Measurements from ENCODE around the gene LRRFIP1.

The LRRFIP1 gene

DNA sequence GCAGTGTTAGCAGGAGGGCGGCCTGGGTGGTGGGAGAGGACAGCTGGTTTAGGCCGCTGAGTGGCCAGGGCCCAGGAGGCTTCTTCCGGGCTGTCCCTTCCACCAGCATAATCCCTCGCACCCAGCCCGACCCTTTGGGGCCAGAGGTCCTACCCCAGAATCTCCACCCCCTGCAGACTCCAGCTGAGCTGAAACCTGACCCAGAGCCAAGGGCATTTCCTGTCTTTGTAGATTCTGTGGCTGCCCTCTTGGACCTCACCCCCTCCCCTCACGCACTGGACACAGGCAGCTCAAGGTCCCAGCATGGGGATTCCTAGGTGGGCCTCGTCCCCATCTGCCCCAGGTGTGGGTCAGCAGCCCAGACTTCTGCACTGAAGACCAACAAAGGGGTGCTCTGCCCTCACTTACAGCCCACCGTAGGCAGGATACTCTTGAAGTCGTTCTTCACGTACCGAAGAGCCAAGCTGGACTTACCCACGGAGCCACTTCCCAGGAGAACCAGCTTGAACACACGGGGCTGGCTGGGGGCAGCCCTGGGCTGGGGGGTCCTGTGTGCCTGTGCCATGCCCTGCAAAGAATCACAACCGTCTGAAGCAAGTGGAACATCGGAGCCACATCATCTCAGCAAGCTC lies 41.7 kb upstream of the LRRFIP1 start:
- DNase-seq (ENCODE audit: low read depth) = no peak
- H3K4me3 ChIP-seq (ENCODE audit: low read depth, low read length) = no peak overlapping the region
- TF ChIP-seq CTCF (conservative IDR thresholded peaks at IDR 0.05; ENCODE audit: low read depth, low read length) = no peak

- no peak for TF ChIP-seq CTCF (conservative IDR thresholded peaks at IDR 0.05; ENCODE audit: low read depth, low read length)
- DNase-seq (ENCODE audit: low read depth) = no peak
- H3K4me3 ChIP-seq (ENCODE audit: low read depth, low read length) = no peak overlapping the region
Measured at GRCh38 chr2:237588044-237588696, 39.2 kb upstream of the LRRFIP1 start.

DNA sequence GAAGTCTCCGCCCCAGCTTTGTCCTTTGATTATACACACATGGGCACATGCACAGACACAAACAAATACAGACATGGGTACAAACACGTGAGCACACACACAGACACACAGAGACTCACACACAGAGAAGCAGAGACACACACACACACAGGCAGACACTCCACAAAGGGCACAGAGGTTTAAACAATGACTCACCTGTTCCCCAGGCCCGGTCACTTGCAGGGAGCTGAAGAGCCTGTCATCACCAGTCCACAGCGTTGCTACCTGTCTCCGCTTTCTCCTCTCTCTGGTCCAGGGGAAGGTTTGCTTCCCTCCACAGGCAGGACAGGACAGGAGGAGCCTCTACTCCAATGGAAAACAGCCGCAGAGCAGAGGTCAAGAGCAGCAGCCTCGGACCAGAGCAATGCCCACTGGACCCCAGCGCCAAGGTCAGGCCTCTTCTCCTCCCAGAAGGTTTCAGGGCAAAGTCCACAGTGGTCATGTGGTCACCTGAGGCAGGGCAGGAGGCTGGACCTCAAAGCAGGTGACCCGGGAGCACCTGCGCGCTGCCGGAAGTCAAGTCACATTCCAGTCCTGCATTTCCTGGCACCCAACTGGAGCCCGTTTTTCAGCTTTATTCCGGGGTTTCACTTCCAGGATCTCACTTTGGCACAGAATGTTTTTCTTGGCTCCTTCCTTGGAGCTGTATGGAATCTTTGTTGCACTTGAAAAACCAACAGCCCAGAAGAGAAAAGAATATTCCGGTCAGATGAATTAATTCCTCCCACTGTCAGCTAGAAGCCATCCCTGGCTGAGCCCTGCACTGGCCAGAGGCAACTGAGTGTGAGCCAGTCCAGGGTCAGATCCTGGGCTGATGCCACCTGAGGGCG lies 36.9 kb upstream of the LRRFIP1 start, which contains the start of gene RAB17:
Gene RAB17, minus strand, starts transcription at position 463 of the 869 bp plus-strand sequence. CDS start 4,580 bp downstream, outside the sequence.
- no peak for TF ChIP-seq CTCF (conservative IDR thresholded peaks at IDR 0.05; ENCODE audit: low read depth, low read length)
- DNase-seq (ENCODE audit: low read depth) = no peak
- H3K4me3 ChIP-seq (ENCODE audit: low read depth, low read length) = no peak within 1 kb of the TSS

DNA sequence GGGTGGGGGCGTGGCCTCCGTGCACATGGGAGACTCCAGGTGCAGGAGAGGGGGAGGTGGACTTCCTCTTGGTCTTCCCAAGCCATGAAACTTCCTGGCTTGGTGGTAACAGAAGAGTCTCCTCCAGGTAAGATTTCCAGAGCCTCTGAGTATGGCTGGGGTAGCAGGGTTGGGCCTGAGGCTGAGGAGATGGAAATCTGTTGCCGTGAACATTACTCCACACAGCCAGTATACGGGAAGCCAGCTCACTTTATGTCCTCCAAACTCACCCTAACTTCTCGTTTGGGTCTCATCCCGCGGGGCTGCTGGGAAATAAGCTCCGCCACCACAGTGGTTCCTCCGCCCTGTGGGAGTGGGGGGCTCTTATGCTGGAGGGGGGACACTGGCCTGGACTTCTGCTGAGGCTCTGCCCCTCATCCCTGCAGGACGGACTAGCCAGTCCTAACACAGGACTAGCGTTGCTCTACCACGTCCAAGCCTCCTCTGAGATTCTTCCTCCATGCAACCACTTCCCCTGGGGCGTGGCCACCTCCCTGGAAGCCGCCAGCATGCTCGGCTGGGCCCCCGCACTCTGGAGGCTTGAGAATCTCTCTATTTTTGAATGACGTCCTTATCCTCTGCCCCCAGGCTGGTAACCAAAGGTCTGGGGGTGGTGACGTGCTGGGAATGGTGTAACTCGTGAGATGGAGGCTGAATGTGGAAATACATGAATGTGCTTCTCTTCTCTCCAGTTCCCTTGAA lies 36.1 kb upstream of the LRRFIP1 start:
- DNase-seq (ENCODE audit: low read depth) = no peak
- no peak overlapping the region for H3K4me3 ChIP-seq (ENCODE audit: low read depth, low read length)
- TF ChIP-seq CTCF (conservative IDR thresholded peaks at IDR 0.05; ENCODE audit: low read depth, low read length) = no peak

GRCh38 chr2:237592425-237592980 lies 34.9 kb upstream of the LRRFIP1 start:
- no peak overlapping the region for H3K4me3 ChIP-seq (ENCODE audit: low read depth, low read length)
- no peak for TF ChIP-seq CTCF (conservative IDR thresholded peaks at IDR 0.05; ENCODE audit: low read depth, low read length)
- DNase-seq (ENCODE audit: low read depth) = no peak

DNA sequence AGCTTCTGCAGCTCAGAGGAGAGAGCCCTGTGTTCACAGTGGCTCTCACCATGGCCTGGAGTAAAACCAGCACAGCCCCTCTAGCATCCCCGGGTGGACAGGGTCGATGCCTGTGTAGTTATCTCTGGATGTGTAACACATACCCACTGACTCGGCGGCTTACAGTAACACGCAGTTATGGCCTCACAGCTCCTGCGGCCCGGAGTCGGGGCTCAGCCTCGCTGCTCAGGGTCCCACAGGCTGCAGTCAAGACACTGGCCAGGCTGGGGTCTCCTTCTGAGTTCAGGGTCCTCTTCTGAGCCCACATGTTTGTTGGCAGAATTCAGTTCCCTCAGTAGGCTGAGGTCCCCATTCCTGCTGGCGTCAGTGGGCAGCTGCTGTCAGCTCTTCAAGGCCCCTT lies 34.4 kb upstream of the LRRFIP1 start:
- DNase-seq (ENCODE audit: low read depth) = no peak
- TF ChIP-seq CTCF (conservative IDR thresholded peaks at IDR 0.05; ENCODE audit: low read depth, low read length) = no peak
- H3K4me3 ChIP-seq (ENCODE audit: low read depth, low read length) = no peak overlapping the region
